Progenitor cell of endocrine pancreas (in vitro differentiated cells): ENCODE measurements around the gene SERPINI1. TPM values are rescaled to one million over a fixed set of nuclear protein-coding genes. Genes with fewer than 3 reads are reported as not detected.

Experiments
- DNase-seq: peaks from one replicate; pipeline ENCODE4 v3.0.0; 2021; ENCODE audit warnings: low spot score; ENCODE audit not compliant: unreplicated experiment
- H3K27ac Mint-ChIP-seq: 2 replicates; pipeline ENCODE4 v1.8.0; 2021; ENCODE audit warnings: mild to moderate bottlenecking, moderate library complexity, mixed read lengths
- H3K27me3 Mint-ChIP-seq: 2 replicates; pipeline ENCODE4 v1.8.0; 2021; ENCODE audit warnings: mixed read lengths
- H3K36me3 Mint-ChIP-seq: 2 replicates; pipeline ENCODE4 v1.8.0; 2022; ENCODE audit warnings: mixed read lengths; ENCODE audit not compliant: insufficient read depth
- H3K4me1 Mint-ChIP-seq: 2 replicates; pipeline ENCODE4 v1.8.0; 2021; ENCODE audit warnings: low read depth, mixed read lengths
- H3K4me3 Mint-ChIP-seq: 2 replicates; pipeline ENCODE4 v1.8.0; 2021; ENCODE audit warnings: low read depth, mild to moderate bottlenecking, moderate library complexity, mixed read lengths
- H3K9me3 Mint-ChIP-seq: 2 replicates; pipeline ENCODE4 v1.8.0; 2021; ENCODE audit warnings: low read depth, mixed read lengths
- CTCF ChIP-seq: fragments of 200-600 bp; sonication (generic); IDR thresholded peaks from one replicate; pipeline ENCODE4 v1.5.0; 2021; ENCODE audit warnings: antibody characterized with exemption, mild to moderate bottlenecking; ENCODE audit not compliant: unreplicated experiment
- total RNA-seq: library from RNA; stranded (reverse); gene quantifications from 2 replicates; pipeline ENCODE4 v1.2.1, GENCODE V29; 2021

SERPINI1 gene
- total RNA-seq, 1 donor from 2014 or later: 10.7 TPM

- Mint-ChIP-seq H3K4me3 (no peak overlapping the region), H3K36me3 (peaks cover 1% of the 10 kb centered on the region), H3K27me3 (no peaks in the 10 kb centered on the region), H3K27ac (no peak overlapping the region), H3K4me1 (peaks cover 20% of the 10 kb centered on the region), H3K9me3 (peaks cover 17% of the 10 kb centered on the region)
- DNase-seq: no peak
- no peak for TF ChIP-seq CTCF
Observed at GRCh38 chr3:167749728-167750127, 14.2 kb downstream of the SERPINI1 start.

DNA sequence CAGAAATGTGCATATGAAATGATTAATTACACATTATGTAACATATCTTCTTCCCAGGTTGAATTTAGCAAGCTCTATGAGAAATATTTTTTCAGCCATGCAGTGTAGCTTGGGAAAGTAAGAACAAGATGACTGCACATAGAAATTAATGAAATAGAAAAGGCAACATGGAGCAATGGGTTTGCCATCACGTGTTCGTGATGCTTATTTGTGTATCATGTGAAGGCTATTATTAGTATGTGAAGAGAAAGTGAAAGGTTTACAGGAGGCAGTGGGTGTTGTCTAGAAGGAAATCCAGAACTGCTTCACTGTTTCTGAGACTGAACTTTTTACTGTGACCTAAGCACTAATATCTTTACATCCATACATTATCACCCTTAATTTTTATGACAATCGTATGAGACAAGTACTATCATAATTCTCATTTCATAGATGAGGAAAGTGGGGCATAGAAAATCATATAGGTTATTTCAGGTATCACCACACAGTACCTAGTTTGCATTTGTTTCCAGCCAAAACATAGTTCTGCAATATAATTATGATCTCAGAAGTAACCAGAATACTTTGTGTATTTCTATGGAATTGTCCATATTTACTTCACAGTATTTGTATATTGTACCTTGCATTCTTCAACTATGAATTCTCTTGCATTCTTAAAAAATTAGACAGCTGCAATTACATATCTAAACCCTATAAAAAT is 14.9 kb downstream of the SERPINI1 start:
- H3K9me3 Mint-ChIP-seq: peaks cover 19% of the 10 kb centered on the region
- TF ChIP-seq CTCF: no peak
- H3K27ac Mint-ChIP-seq: no peak overlapping the region
- no peak overlapping the region for H3K4me3 Mint-ChIP-seq
- no peak for DNase-seq
- peaks cover 20% of the 10 kb centered on the region for H3K4me1 Mint-ChIP-seq
- peaks cover 5% of the 10 kb centered on the region for H3K36me3 Mint-ChIP-seq
- no peaks in the 10 kb centered on the region for H3K27me3 Mint-ChIP-seq

DNA sequence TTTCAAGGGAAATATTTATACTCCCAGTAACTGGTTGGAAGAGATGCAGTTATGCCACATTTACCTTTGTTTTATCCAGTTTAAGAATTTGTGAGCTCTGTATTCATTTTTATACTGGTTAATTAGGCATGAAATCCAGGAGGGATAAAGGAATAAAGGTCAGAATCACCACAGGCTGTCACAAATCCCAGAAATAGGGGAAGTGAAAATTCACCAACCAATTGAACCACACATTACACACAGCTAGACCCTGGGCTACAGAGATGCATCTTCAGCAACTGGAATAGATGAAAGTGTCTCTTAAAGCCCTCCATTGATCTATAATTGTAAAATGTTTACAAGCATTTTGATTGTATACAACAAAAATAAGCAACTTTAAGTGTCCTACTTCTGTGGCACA is 18.5 kb downstream of the SERPINI1 start:
- no peak for DNase-seq
- H3K27me3 Mint-ChIP-seq: no peaks in the 10 kb centered on the region
- peaks cover 19% of the 10 kb centered on the region for H3K9me3 Mint-ChIP-seq
- H3K36me3 Mint-ChIP-seq: peaks cover 4% of the 10 kb centered on the region
- no peak overlapping the region for H3K4me3 Mint-ChIP-seq
- no peak for TF ChIP-seq CTCF
- peaks cover 5% of the 10 kb centered on the region for H3K4me1 Mint-ChIP-seq
- no peak overlapping the region for H3K27ac Mint-ChIP-seq

- Mint-ChIP-seq H3K4me1 (peaks cover 13% of the 10 kb centered on the region), H3K27me3 (no peaks in the 10 kb centered on the region), H3K27ac (no peak overlapping the region), H3K4me3 (no peak overlapping the region), H3K36me3 (peaks cover 12% of the 10 kb centered on the region), H3K9me3 (peaks cover 24% of the 10 kb centered on the region)
- DNase-seq: no peak
- TF ChIP-seq CTCF: no peak
Observed at GRCh38 chr3:167761302-167761701, 25.8 kb downstream of the SERPINI1 start.

DNA sequence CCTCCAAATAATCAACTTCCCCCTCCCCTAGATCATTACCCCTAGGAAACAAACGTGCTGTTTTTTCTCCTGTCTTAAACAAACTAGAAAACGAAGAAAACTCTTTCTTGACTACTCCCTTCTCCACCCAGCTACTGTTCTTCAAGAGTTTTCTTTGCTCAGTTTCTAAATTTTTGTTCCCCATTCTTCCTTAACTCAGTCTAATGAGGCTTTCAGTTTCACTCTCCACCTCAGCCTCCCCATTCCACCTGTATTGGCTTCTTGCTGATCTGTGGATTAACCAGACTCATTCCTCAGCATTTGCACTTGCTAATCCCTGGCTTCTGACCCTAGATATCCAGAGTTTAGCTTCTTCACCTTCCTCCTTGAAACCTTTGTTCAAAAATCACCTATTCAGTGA is 26.8 kb downstream of the SERPINI1 start:
- H3K4me3 Mint-ChIP-seq: no peak overlapping the region
- no peak overlapping the region for H3K27ac Mint-ChIP-seq
- H3K9me3 Mint-ChIP-seq: peaks cover 25% of the 10 kb centered on the region
- H3K36me3 Mint-ChIP-seq: peaks cover 13% of the 10 kb centered on the region
- H3K4me1 Mint-ChIP-seq: peaks cover 13% of the 10 kb centered on the region
- no peaks in the 10 kb centered on the region for H3K27me3 Mint-ChIP-seq
- no peak for TF ChIP-seq CTCF
- no peak for DNase-seq
